ENCODE measurements around the gene TRAPPC10. TPM values are rescaled to one million over a fixed set of nuclear protein-coding genes. Genes with fewer than 3 reads are reported as not detected.

Gene TRAPPC10
- total RNA-seq, 1 donor from 2014 or later: 20.0 TPM

DNA sequence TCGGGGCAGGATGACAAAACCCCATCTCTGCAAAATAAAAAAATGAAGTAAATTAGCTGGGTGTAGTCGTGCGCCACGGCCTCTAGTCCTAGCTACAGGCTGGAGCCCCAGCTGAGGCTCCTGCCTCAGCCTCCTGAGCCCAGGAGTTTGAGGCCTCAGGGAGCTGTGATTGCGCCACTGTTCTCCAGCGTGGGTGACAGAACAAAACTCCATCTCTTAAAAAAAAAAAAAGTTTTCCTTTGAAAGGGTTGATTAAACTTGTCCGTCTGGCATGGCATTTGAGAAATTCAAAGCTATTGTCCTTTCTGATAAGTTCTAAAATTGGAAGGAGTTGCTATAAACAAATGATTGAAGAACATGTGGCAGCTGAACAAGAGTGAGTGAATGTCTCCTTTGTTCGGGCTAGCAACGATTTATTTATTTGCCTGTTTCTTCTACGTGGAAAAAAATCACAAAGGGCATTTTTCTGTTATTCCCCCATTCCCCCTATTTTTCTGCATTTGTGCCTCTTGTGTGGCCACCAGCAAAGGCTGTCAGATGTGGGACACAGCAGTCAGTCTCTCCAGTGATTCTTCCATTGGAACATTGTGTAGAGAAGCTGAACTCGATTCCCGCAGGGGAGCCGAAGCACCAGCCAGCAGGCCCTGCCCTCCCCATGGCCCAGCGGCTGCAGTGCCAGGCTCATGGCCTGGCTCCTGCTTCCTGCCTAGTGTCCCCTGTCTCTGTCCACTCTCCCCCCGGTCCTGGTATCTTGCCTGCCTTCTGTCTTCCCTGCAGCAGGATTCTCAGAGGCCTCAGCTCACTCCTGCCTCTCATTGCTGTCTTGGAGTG lies 73.6 kb downstream of the TRAPPC10 start:
- H3K4me3 ChIP-seq (ENCODE audit: low read depth, low read length): no peak overlapping the region
- TF ChIP-seq, protein P1, sequence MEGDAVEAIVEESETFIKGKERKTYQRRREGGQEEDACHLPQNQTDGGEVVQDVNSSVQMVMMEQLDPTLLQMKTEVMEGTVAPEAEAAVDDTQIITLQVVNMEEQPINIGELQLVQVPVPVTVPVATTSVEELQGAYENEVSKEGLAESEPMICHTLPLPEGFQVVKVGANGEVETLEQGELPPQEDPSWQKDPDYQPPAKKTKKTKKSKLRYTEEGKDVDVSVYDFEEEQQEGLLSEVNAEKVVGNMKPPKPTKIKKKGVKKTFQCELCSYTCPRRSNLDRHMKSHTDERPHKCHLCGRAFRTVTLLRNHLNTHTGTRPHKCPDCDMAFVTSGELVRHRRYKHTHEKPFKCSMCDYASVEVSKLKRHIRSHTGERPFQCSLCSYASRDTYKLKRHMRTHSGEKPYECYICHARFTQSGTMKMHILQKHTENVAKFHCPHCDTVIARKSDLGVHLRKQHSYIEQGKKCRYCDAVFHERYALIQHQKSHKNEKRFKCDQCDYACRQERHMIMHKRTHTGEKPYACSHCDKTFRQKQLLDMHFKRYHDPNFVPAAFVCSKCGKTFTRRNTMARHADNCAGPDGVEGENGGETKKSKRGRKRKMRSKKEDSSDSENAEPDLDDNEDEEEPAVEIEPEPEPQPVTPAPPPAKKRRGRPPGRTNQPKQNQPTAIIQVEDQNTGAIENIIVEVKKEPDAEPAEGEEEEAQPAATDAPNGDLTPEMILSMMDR (conservative IDR thresholded peaks at IDR 0.05; ENCODE audit: low read depth, low read length): no peak
- peak; percentile 13 for DNase-seq (ENCODE audit: low read depth)

DNA sequence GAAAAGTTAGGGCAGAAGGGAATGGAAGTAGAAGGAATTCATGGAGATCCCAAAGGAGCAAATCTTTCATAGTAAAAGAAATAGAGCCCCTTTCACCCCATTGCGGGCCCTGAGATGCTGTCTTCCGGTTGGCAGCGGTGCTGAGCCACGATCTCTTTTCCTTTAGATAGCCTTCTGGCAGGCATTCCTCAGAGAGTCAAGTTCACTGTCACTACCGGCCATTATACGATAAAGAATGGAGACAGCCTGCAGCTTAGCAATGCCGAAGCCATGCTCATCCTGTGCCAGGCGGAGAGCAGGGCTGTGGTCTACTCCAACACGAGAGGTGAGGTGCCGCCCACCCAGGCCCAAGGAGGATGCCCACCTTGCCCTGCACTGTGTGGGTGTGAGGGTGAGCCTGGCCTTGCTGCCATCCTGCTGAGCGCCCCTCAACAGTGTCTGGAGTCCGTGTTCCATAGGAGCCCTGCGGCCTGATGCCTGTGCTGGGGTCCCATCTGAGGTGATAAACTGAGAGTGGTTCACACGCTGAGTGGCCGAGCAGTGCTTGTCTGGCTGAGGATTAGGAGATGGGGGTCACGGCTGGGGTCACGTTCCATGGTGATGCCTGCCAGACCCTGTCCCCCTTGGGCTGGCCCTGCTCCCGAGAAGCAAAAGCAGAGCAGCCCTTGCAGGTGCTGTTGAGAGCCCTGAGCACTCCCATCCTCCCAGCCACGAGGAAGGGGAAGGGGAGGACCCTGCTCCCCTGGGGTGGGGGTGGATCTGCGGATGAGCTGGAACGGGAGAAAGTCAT lies 74.7 kb downstream of the TRAPPC10 start:
- TF ChIP-seq, protein P1 (conservative IDR thresholded peaks at IDR 0.05; ENCODE audit: low read depth, low read length): no peak
- H3K4me3 ChIP-seq (ENCODE audit: low read depth, low read length): no peak overlapping the region
- DNase-seq (ENCODE audit: low read depth): no peak

DNA sequence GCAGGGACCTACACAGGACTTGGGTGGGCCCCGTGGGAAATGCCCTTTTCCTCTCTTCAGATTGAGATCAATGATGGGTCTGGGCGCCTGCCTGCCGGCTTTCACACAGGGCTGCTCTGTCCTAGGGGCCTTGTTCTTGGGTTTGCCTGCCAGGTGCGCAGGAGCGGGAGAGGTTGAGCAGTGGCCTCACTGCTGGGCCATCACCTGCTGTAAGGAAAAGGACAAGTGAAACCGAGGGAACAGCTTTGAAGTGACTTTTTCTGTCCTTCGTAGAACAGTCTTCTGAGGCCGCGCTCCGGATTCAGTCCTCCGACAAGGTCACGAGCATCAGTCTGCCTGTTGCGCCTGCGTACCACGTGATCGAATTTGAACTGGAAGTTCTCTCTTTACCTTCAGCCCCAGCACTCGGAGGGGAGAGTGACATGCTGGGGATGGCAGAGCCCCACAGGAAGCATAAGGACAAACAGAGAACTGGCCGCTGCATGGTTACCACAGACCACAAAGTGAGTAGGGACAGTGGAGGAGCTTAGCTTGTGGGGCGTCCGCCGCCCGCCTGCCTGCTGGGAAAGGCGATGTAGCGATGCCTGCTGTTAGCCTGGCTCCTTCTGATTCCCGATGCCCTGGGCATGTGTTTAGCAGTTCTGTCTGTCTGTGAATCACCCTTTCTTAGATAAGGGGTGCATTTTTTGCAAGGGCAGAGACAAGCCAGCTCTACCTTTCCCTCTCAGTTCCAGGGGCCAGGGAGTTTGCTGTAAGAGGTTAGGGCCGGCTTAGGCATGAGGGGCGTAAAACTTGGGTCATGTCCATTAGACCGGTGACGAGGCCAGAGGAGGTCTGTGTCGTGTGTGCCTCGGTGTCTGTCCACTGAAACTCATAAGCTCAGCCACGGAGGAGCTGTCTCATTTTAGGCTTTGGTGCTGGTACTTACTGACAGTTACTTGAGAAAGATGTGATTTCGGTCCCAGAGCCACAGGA lies 75.6 kb downstream of the TRAPPC10 start:
- no peak for DNase-seq (ENCODE audit: low read depth)
- TF ChIP-seq, protein P1 (conservative IDR thresholded peaks at IDR 0.05; ENCODE audit: low read depth, low read length): no peak
- H3K4me3 ChIP-seq (ENCODE audit: low read depth, low read length): no peak overlapping the region

DNA sequence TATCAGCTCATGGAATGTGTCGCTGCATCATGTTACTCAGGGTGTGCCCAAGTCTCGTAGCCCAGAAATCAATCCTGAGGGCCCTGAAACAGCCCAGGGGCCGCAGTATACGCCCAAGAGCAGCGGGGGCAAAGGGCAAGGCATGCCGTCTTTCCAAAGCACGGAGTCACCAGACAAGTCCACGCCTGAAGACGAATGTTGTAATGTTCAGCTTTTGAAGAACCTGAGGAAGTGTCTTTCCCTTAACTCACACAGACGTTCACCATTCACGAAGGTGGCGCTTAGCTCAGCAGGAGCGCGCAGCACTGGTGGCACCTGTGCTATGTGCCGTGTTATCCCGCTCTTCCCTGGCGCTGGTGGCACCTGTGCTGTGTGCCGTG lies 76.3 kb downstream of the TRAPPC10 start:
- TF ChIP-seq, protein P1 (conservative IDR thresholded peaks at IDR 0.05; ENCODE audit: low read depth, low read length): no peak
- no peak for DNase-seq (ENCODE audit: low read depth)
- H3K4me3 ChIP-seq (ENCODE audit: low read depth, low read length): no peak overlapping the region

DNA sequence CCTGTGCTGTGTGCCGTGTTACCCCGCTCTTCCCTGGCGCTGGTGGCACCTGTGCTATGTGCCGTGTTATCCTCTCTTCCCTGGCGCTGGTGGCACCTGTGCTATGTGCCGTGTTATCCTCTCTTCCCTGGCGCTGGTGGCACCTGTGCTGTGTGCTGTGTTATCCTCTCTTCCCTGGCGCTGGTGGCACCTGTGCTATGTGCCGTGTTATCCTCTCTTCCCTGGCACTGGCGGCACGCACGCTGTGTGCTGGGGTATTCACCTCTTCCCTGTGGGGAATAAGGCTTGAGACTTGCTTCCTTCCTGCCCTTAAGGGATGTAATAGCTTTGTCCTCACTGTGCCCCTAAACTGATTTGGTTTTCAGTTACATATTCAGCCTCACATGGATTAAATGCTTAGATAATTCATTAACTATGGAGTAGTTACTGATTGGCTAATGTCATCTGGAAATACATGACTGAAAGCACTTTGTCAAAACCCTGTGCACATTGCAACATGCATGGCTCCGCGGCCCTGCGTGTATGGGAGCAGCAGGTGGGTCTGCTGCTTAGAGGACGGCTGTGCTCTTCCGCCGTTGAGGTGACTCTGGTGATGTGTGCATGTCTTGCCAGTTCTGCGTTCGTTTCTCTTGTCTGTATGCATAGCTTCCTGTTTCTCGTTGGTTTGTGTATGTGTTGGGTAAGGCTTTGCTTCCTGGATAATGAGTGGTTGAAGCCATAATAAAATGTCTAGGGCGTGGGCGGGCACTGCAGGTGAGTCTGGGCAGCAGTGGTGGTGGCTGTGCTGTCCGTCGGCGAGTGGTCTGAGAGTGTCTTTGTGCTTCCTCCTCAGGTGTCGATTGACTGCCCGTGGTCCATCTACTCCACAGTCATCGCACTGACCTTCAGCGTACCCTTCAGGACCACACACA lies 77.1 kb downstream of the TRAPPC10 start:
- H3K4me3 ChIP-seq (ENCODE audit: low read depth, low read length): no peak overlapping the region
- peak; percentile 69 for DNase-seq (ENCODE audit: low read depth)
- TF ChIP-seq, protein P1 (conservative IDR thresholded peaks at IDR 0.05; ENCODE audit: low read depth, low read length): no peak
